PC-9 (cell line): Measurements from ENCODE around the gene TGFBR3.

Experiments used
- CTCF ChIP-seq: fragments of 200-600 bp; sonication (generic); conservative IDR thresholded peaks from 2 replicates; pipeline ENCODE4 v1.6.1; 2017; ENCODE audit warnings: mixed run types, antibody characterized with exemption, mild to moderate bottlenecking, moderate library complexity
- EZH2 ChIP-seq: fragments of 200-600 bp; sonication (generic); IDR thresholded peaks from 2 replicates; pipeline ENCODE4 v1.8.0; 2017; ENCODE audit warnings: antibody characterized with exemption, low read depth

GRCh38 chr1:91712981-91713841 lies 172.7 kb downstream of the TGFBR3 start:
- TF ChIP-seq CTCF = no peak
- TF ChIP-seq EZH2 = no peak
